ENCODE results near the gene SURF4.

- TF ChIP-seq EZH2phosphoT487 (IDR thresholded peaks at IDR 0.05; ENCODE audit: low read length) (no peak), CTCF (IDR thresholded peaks at IDR 0.05; ENCODE audit: low read length) (no peak)
Measured at GRCh38 chr9:133378408-133378962, 2.6 kb upstream of the SURF4 start.

All from MM.1S (cell line).